PFSK-1 (cell line): ENCODE results near the gene CHD5.

Experiments used
- FOXP2 ChIP-seq: optimal IDR thresholded peaks from 2 replicates; pipeline ENCODE3; 2011; ENCODE audit warnings: borderline replicate concordance, control low read depth, inconsistent platforms; ENCODE audit not compliant: insufficient read depth; ENCODE audit errors: extremely low read length, extremely low read depth
- POLR2AphosphoS5 ChIP-seq: IDR thresholded peaks from 2 replicates; pipeline ENCODE4 v1.6.1; 2012; ENCODE audit warnings: low read depth, mild to moderate bottlenecking, control low read depth, low read length, moderate library complexity
- REST ChIP-seq, 2 experiments: IDR thresholded peaks; 2 replicates each; pipeline versions ENCODE4 v1.6.1 to v1.8.0; 2011 to 2012; ENCODE audit warnings: low read depth in 2 of 2, low read length in 2 of 2, control low read depth in 1 of 2, inconsistent platforms in 1 of 2, mild to moderate bottlenecking in 1 of 2, moderate library complexity in 1 of 2; ENCODE audit not compliant: insufficient read depth in 1 of 2
- SIN3A ChIP-seq: IDR thresholded peaks from 2 replicates; pipeline ENCODE4 v1.6.1; 2012; ENCODE audit warnings: mild to moderate bottlenecking, low read length, moderate library complexity, borderline replicate concordance; ENCODE audit not compliant: insufficient read depth
- TAF1 ChIP-seq: IDR thresholded peaks from 2 replicates; pipeline ENCODE4 v1.6.1; 2012; ENCODE audit warnings: low read length, control low read depth, borderline replicate concordance; ENCODE audit not compliant: insufficient read depth

The CHD5 gene

GRCh38 chr1:6179564-6180175 is 451 bp downstream of the CHD5 start:
- no peak for TF ChIP-seq SIN3A
- no peak for TF ChIP-seq TAF1
- no peak for TF ChIP-seq POLR2AphosphoS5
- TF ChIP-seq FOXP2: no peak
- TF ChIP-seq REST (IDR thresholded peaks at IDR 0.05; ENCODE audit: insufficient read depth in 1 of 2, low read depth in 2 of 2, low read length in 2 of 2): no peak

- no peak for TF ChIP-seq FOXP2
- TF ChIP-seq TAF1: no peak
- no peak for TF ChIP-seq REST (IDR thresholded peaks at IDR 0.05; ENCODE audit: insufficient read depth in 1 of 2, low read depth in 2 of 2, low read length in 2 of 2)
- no peak for TF ChIP-seq POLR2AphosphoS5
- TF ChIP-seq SIN3A: no peak
These were observed 1.2 kb downstream of the CHD5 start for GRCh38 chr1:6178751-6179563.

- TF ChIP-seq TAF1 (no peak), POLR2AphosphoS5 (no peak), SIN3A (no peak), REST (IDR thresholded peaks at IDR 0.05; ENCODE audit: insufficient read depth in 1 of 2, low read depth in 2 of 2, low read length in 2 of 2) (no peak), FOXP2 (no peak)
These were observed 2.3 kb downstream of the CHD5 start for GRCh38 chr1:6177681-6178380.

- TF ChIP-seq FOXP2 (no peak), SIN3A (no peak), REST (IDR thresholded peaks at IDR 0.05; ENCODE audit: insufficient read depth in 1 of 2, low read depth in 2 of 2, low read length in 2 of 2) (no peak), TAF1 (no peak), POLR2AphosphoS5 (no peak)
These were observed 3.3 kb downstream of the CHD5 start for GRCh38 chr1:6176779-6177178.
